Fibroblast of lung (primary cell): ENCODE results near the gene KPNA6. TPM values are rescaled to one million over a fixed set of nuclear protein-coding genes. Genes with fewer than 3 reads are reported as not detected.
"Not testable (repeated sequence)": the region's sequence is repeated elsewhere in the genome, so short reads cannot be mapped to it uniquely, and the experiment has no call there.

Experiments
- DNase-seq, 2 donors: peaks; one replicate each; pipeline versions ENCODE4 v3.0.0 to v3.0.0-alpha.2; 2010; ENCODE audit warnings: low read depth in 2 of 2
- H2AFZ ChIP-seq: 2 replicates; pipeline ENCODE4 v1.5.1; 2012; ENCODE audit warnings: low read length, control low read depth, inconsistent platforms
- H3K27ac ChIP-seq: 2 replicates; pipeline ENCODE4 v1.5.1; 2011; ENCODE audit warnings: low read length, control low read depth; ENCODE audit not compliant: insufficient read depth
- H3K27me3 ChIP-seq: 2 replicates; pipeline ENCODE4 v1.5.1; 2011; ENCODE audit warnings: mild to moderate bottlenecking, low read length; ENCODE audit not compliant: control insufficient read depth, insufficient read depth
- H3K36me3 ChIP-seq: 2 replicates; pipeline ENCODE4 v1.5.1; 2011; ENCODE audit warnings: low read length; ENCODE audit not compliant: control insufficient read depth, insufficient read depth
- H3K4me1 ChIP-seq: 2 replicates; pipeline ENCODE4 v1.5.1; 2011; ENCODE audit warnings: low read length; ENCODE audit not compliant: control insufficient read depth, insufficient read depth; ENCODE audit errors: extremely low read depth
- H3K4me2 ChIP-seq: 2 replicates; pipeline ENCODE4 v1.5.1; 2011; ENCODE audit warnings: low read length, control low read depth; ENCODE audit not compliant: insufficient read depth; ENCODE audit errors: extremely low read depth
- H3K4me3 ChIP-seq, 4 experiments: fragments of 200-600 bp in 1 of 4; sonication (generic) in 1 of 4; replicated peaks in 1 of 4; 2 replicates each; pipeline ENCODE4 v1.5.1; 2011 to 2016; ENCODE audit warnings: low read length in 4 of 4, low read depth in 3 of 4, mild to moderate bottlenecking in 3 of 4, control low read depth in 2 of 4, inconsistent platforms in 1 of 4, mixed read lengths in 1 of 4; ENCODE audit not compliant: insufficient read depth in 1 of 4; ENCODE audit errors: control extremely low read depth in 1 of 4
- H3K79me2 ChIP-seq: 2 replicates; pipeline ENCODE4 v1.5.1; 2012; ENCODE audit warnings: mild to moderate bottlenecking, low read length, inconsistent platforms; ENCODE audit not compliant: control insufficient read depth, insufficient read depth
- H3K9ac ChIP-seq: 2 replicates; pipeline ENCODE4 v1.5.1; 2011; ENCODE audit warnings: mild to moderate bottlenecking, low read length, control low read depth; ENCODE audit not compliant: insufficient read depth
- H3K9me3 ChIP-seq: 2 replicates; pipeline ENCODE4 v1.5.1; 2012; ENCODE audit warnings: low read depth, low read length; ENCODE audit not compliant: control insufficient read depth, insufficient read depth
- H4K20me1 ChIP-seq: 2 replicates; pipeline ENCODE4 v1.5.1; 2011; ENCODE audit warnings: low read length; ENCODE audit not compliant: control insufficient read depth, insufficient read depth; ENCODE audit errors: extremely low read depth
- EZH2 ChIP-seq: IDR thresholded peaks from 2 replicates; pipeline ENCODE4 v1.5.1; 2012; ENCODE audit warnings: low read length, control low read depth, mild to moderate bottlenecking; ENCODE audit errors: missing control alignments
- polyA plus RNA-seq, 2 donors: library from polyadenylated mRNA; depleted of rRNA in 1 of 2; stranded (reverse) in 1 of 2; unstranded in 1 of 2; fragments of >200 nt; gene quantifications; 2 replicates each; pipeline ENCODE4 v1.2.1, GENCODE V29; 2011 to 2012; ENCODE audit warnings: missing spikeins in 1 of 2
- total RNA-seq: library from RNA; depleted of rRNA; stranded (reverse); fragments of >200 nt; gene quantifications from 2 replicates; pipeline ENCODE4 v1.2.1, GENCODE V29; 2014
- TF ChIP-seq, protein P1 (sequence below), 2 donors: IDR thresholded peaks in 1 of 2; conservative IDR thresholded peaks in 1 of 2; 1 replicate in 1 of 2; 2 replicates in 1 of 2; pipeline ENCODE4 v1.5.1; 2011 to 2012; ENCODE audit warnings: low read length in 2 of 2, control low read depth in 1 of 2, inconsistent platforms in 1 of 2, low read depth in 1 of 2, mild to moderate bottlenecking in 1 of 2

The KPNA6 gene
- total and polyA plus RNA-seq, 2 donors (not counting 1 experiment from before 2014, with no cell fraction given): 40.1 to 48.5 TPM

DNA sequence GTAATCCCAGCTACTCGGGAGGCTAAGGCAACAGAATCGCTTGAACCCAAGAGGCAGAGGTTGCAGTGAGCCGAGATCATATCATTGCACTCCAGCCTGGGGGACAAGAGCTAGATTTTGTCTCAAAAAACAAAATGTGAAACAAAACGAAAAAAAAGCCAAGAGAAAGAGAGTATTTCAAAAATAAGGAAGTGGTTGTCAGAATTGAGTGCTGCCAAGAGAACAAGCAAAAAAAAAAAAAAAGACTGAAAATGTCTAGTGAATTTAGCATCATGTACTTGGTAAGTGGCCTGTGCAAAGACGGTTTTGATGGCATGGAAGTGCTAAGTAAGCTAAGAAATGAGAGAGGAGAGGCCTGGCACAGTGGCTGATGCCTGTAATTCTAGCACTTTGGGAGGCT, 14.3 kb downstream of the KPNA6 start:
- Histone ChIP-seq H3K9ac (no peak overlapping the region), H4K20me1 (no peaks in the 10 kb centered on the region), H2AFZ (no peak overlapping the region), H3K36me3 (no peaks in the 10 kb centered on the region), H3K4me2 (no peak overlapping the region), H3K79me2 (peaks cover 81% of the 10 kb centered on the region), H3K27ac (no peak overlapping the region), H3K27me3 (no peaks in the 10 kb centered on the region), H3K4me1 (peaks cover 6% of the 10 kb centered on the region), H3K4me3 (no peak overlapping the region), H3K9me3 (no peaks in the 10 kb centered on the region)
- DNase-seq: no peak
- TF ChIP-seq, protein P1, sequence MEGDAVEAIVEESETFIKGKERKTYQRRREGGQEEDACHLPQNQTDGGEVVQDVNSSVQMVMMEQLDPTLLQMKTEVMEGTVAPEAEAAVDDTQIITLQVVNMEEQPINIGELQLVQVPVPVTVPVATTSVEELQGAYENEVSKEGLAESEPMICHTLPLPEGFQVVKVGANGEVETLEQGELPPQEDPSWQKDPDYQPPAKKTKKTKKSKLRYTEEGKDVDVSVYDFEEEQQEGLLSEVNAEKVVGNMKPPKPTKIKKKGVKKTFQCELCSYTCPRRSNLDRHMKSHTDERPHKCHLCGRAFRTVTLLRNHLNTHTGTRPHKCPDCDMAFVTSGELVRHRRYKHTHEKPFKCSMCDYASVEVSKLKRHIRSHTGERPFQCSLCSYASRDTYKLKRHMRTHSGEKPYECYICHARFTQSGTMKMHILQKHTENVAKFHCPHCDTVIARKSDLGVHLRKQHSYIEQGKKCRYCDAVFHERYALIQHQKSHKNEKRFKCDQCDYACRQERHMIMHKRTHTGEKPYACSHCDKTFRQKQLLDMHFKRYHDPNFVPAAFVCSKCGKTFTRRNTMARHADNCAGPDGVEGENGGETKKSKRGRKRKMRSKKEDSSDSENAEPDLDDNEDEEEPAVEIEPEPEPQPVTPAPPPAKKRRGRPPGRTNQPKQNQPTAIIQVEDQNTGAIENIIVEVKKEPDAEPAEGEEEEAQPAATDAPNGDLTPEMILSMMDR (conservative IDR thresholded peaks at IDR 0.05 in 1 of 2, IDR thresholded peaks at IDR 0.05 in 1 of 2; ENCODE audit: low read depth in 1 of 2, low read length in 2 of 2): no peak
- no peak for TF ChIP-seq EZH2

- H3K79me2 ChIP-seq: peaks cover 79% of the 10 kb centered on the region
- H3K27ac ChIP-seq, H4K20me1 ChIP-seq, DNase-seq, H3K9ac ChIP-seq, H3K4me1 ChIP-seq, H3K4me3 ChIP-seq, H3K4me2 ChIP-seq, H2AFZ ChIP-seq, H3K27me3 ChIP-seq, H3K36me3 ChIP-seq, H3K9me3 ChIP-seq: not testable (repeated sequence)
Measured at GRCh38 chr1:32123361-32123760, 15.5 kb downstream of the KPNA6 start.

- no peak for DNase-seq
- H3K36me3 ChIP-seq: no peaks in the 10 kb centered on the region
- H4K20me1 ChIP-seq: peaks cover 1% of the 10 kb centered on the region
- TF ChIP-seq, protein P1 (conservative IDR thresholded peaks at IDR 0.05 in 1 of 2, IDR thresholded peaks at IDR 0.05 in 1 of 2; ENCODE audit: low read depth in 1 of 2, low read length in 2 of 2): no peak
- no peak for TF ChIP-seq EZH2
- H3K9ac ChIP-seq: no peak overlapping the region
- H3K9me3 ChIP-seq: no peaks in the 10 kb centered on the region
- H3K4me2 ChIP-seq: no peak overlapping the region
- no peaks in the 10 kb centered on the region for H3K27me3 ChIP-seq
- H3K79me2 ChIP-seq: peaks cover 76% of the 10 kb centered on the region
- H3K4me1 ChIP-seq: peaks cover 6% of the 10 kb centered on the region
- no peak overlapping the region for H3K4me3 ChIP-seq
- no peak overlapping the region for H3K27ac ChIP-seq
- H2AFZ ChIP-seq: no peak overlapping the region
Measured at GRCh38 chr1:32125313-32125712, 17.5 kb downstream of the KPNA6 start.
